Type B pancreatic cell (in vitro differentiated cells): ENCODE data around the gene KCNIP3. TPM values are rescaled to one million over a fixed set of nuclear protein-coding genes. Genes with fewer than 3 reads are reported as not detected.

Experiments
- DNase-seq: peaks from one replicate; pipeline ENCODE4 v3.0.0; 2021; ENCODE audit warnings: mixed read lengths; ENCODE audit not compliant: unreplicated experiment; ENCODE audit errors: extremely low spot score
- H3K27ac Mint-ChIP-seq: 2 replicates; pipeline ENCODE4 v1.8.0; 2021; ENCODE audit warnings: mild to moderate bottlenecking, mixed read lengths
- H3K27me3 Mint-ChIP-seq: 2 replicates; pipeline ENCODE4 v1.8.0; 2021; ENCODE audit warnings: mixed read lengths
- H3K36me3 Mint-ChIP-seq: 2 replicates; pipeline ENCODE4 v1.8.0; 2021; ENCODE audit warnings: mixed read lengths
- H3K4me1 Mint-ChIP-seq: one replicate; pipeline ENCODE4 v1.8.0; 2021; ENCODE audit warnings: mixed read lengths; ENCODE audit not compliant: unreplicated experiment
- H3K4me3 Mint-ChIP-seq: 2 replicates; pipeline ENCODE4 v1.8.0; 2021; ENCODE audit warnings: mild to moderate bottlenecking, mixed read lengths
- H3K9me3 Mint-ChIP-seq: 2 replicates; pipeline ENCODE4 v1.8.0; 2021; ENCODE audit warnings: mixed read lengths
- CTCF ChIP-seq: fragments of 200-600 bp; sonication (generic); conservative IDR thresholded peaks from 2 replicates; pipeline ENCODE4 v1.5.0; 2021; ENCODE audit warnings: antibody characterized with exemption, mild to moderate bottlenecking
- total RNA-seq: library from RNA; stranded (reverse); gene quantifications from 2 replicates; pipeline ENCODE4 v1.2.1, GENCODE V29; 2021; ENCODE audit warnings: low replicate concordance

Gene KCNIP3
- total RNA-seq, 1 donor from 2014 or later, result 5.3 TPM

DNA sequence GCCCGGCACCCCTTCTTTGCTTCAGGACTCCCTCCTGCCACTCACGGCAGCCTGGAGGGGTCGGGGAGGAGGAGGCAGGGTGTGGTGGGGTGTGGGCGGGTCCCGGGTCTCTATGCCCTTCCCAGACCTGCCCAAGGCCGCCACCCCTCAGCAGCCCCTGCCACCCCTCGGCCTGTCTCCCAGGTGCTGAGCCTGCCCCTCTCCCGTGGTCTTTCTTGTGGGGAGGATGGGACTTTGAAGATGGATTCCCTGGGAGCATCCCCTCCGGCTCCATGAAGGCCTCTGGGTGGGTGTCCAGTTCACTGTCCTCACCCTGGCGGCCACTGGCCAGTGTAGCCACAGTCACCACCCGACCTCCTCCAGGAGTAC is 23.2 kb downstream of the KCNIP3 start:
- DNase-seq, result no peak
- TF ChIP-seq CTCF, result no peak
- peaks cover 3% of the 10 kb centered on the region for H3K27me3 Mint-ChIP-seq
- peaks cover 19% of the 10 kb centered on the region for H3K4me1 Mint-ChIP-seq
- no peak overlapping the region for H3K4me3 Mint-ChIP-seq
- no peak overlapping the region for H3K27ac Mint-ChIP-seq
- H3K9me3 Mint-ChIP-seq, result no peaks in the 10 kb centered on the region
- no peaks in the 10 kb centered on the region for H3K36me3 Mint-ChIP-seq

- no peak for TF ChIP-seq CTCF
- peaks cover 3% of the 10 kb centered on the region for H3K27me3 Mint-ChIP-seq
- no peaks in the 10 kb centered on the region for H3K36me3 Mint-ChIP-seq
- no peaks in the 10 kb centered on the region for H3K9me3 Mint-ChIP-seq
- DNase-seq, result no peak
- H3K27ac Mint-ChIP-seq, result peak overlapping the region; percentile 70
- peaks cover 15% of the 10 kb centered on the region for H3K4me1 Mint-ChIP-seq
- H3K4me3 Mint-ChIP-seq, result no peak overlapping the region
Observed at GRCh38 chr2:95320986-95321767, 24.0 kb downstream of the KCNIP3 start.

- Mint-ChIP-seq H3K4me1 (peaks cover 8% of the 10 kb centered on the region), H3K9me3 (no peaks in the 10 kb centered on the region), H3K36me3 (no peaks in the 10 kb centered on the region), H3K27me3 (peaks cover 1% of the 10 kb centered on the region), H3K4me3 (no peak overlapping the region), H3K27ac (no peak overlapping the region)
- TF ChIP-seq CTCF, result peak; percentile 64
- no peak for DNase-seq
Observed at GRCh38 chr2:95323347-95324155, 26.4 kb downstream of the KCNIP3 start.

- Mint-ChIP-seq H3K36me3 (no peaks in the 10 kb centered on the region), H3K27ac (no peak overlapping the region), H3K9me3 (no peaks in the 10 kb centered on the region), H3K27me3 (no peaks in the 10 kb centered on the region), H3K4me3 (no peak overlapping the region), H3K4me1 (peaks cover 8% of the 10 kb centered on the region)
- TF ChIP-seq CTCF, result no peak
- DNase-seq, result no peak
Observed at GRCh38 chr2:95325026-95325425, 27.9 kb downstream of the KCNIP3 start.

- no peak overlapping the region for H3K4me3 Mint-ChIP-seq
- peaks cover 11% of the 10 kb centered on the region for H3K4me1 Mint-ChIP-seq
- H3K27ac Mint-ChIP-seq, result no peak overlapping the region
Observed at GRCh38 chr2:95325590-95326432, 28.7 kb downstream of the KCNIP3 start.

More at GRCh38 chr2:95325590-95326432, 28.7 kb downstream of the KCNIP3 start:
- Mint-ChIP-seq H3K9me3 (no peaks in the 10 kb centered on the region), H3K36me3 (no peaks in the 10 kb centered on the region), H3K27me3 (no peaks in the 10 kb centered on the region)
- TF ChIP-seq CTCF, result no peak
- no peak for DNase-seq
